Transverse colon (tissue), 3 donors: ENCODE results near the gene CCNG1.

ENCODE experiments used
- CTCF ChIP-seq, 5 experiments: fragments of 200-600 bp in 3 of 5; fragments of 450-650 bp in 2 of 5; sonication (generic) in 3 of 5; IDR thresholded peaks; 1 replicate in 2 of 5; 2 replicates in 3 of 5; pipeline ENCODE4 v1.5.1; 2016 to 2017; ENCODE audit warnings: antibody characterized with exemption in 5 of 5, inconsistent platforms in 3 of 5, mild to moderate bottlenecking in 2 of 5, moderate library complexity in 1 of 5
- EP300 ChIP-seq: sonication (generic); formaldehyde crosslinking; IDR thresholded peaks from one replicate; pipeline ENCODE4 v1.6.1; 2017; ENCODE audit warnings: antibody characterized with exemption, low read depth
- POLR2A ChIP-seq: fragments of 450-650 bp; IDR thresholded peaks from one replicate; pipeline ENCODE4 v1.6.1; 2016; ENCODE audit warnings: antibody characterized with exemption, mild to moderate bottlenecking, moderate library complexity

GRCh38 chr5:163436515-163436914, 880 bp upstream of the CCNG1 start:
- TF ChIP-seq CTCF (IDR thresholded peaks at IDR 0.05) = no peak
- TF ChIP-seq POLR2A = no peak
- no peak for TF ChIP-seq EP300
